ENCODE measurements around the gene CTTNBP2NL. TPM values are rescaled to one million over a fixed set of nuclear protein-coding genes. Genes with fewer than 3 reads are reported as not detected.

CTTNBP2NL gene
- total RNA-seq, 1 experiment from 2014 or later, result 38.8 TPM

GRCh38 chr1:112440574-112440973 lies 44.6 kb downstream of the CTTNBP2NL start:
- Mint-ChIP-seq H3K4me1 (no peaks in the 10 kb centered on the region), H3K9me3 (no peaks in the 10 kb centered on the region), H3K27me3 (ENCODE audit: low read depth) (no peaks in the 10 kb centered on the region), H3K36me3 (ENCODE audit: insufficient read depth in 1 of 3, low read depth in 3 of 3) (peaks cover 8 to 23% (median 22%) of the 10 kb centered on the region in 3 experiments), H3K27ac (no peak overlapping the region), H3K4me3 (no peak overlapping the region)
- no peaks in the 10 kb centered on the region for H3K27me3 ChIP-seq (ENCODE audit: insufficient read depth, low read length)
- H3K4ac ChIP-seq (ENCODE audit: low read depth, low read length), result no peak overlapping the region
- H4K5ac ChIP-seq (ENCODE audit: insufficient read length, low read depth, low read length), result no peak overlapping the region
- H3T11ph ChIP-seq (ENCODE audit: low read length), result no peak overlapping the region
- no peak overlapping the region for H2AK5ac ChIP-seq (ENCODE audit: insufficient read length, low read length)
- no peak overlapping the region for H2BK12ac ChIP-seq (ENCODE audit: insufficient read length, low read depth, low read length)
- H3K23me2 ChIP-seq (ENCODE audit: insufficient read length, low read depth, low read length, poor library complexity, severe bottlenecking), result no peaks in the 10 kb centered on the region
- H3K18ac ChIP-seq (ENCODE audit: insufficient read length, low read depth, low read length), result no peak overlapping the region
- no peak overlapping the region for H3K27ac ChIP-seq (ENCODE audit: insufficient read length, low read depth, low read length)
- H3K4me2 ChIP-seq (ENCODE audit: insufficient read depth, insufficient read length, low read length), result no peak overlapping the region
- H2BK5ac ChIP-seq (ENCODE audit: insufficient read length, low read length), result no peak overlapping the region
- no CpG with 5 or more reads among the region's 5 CpGs for WGBS (ENCODE audit: extremely low coverage, insufficient read length, low lambda C conversion rate)
- H4K20me1 ChIP-seq (ENCODE audit: control insufficient read depth, insufficient read depth, insufficient read length), result no peaks in the 10 kb centered on the region
- H3K9me3 ChIP-seq (ENCODE audit: control insufficient read depth, low read depth, low read length), result no peaks in the 10 kb centered on the region
- H2BK120ac ChIP-seq (ENCODE audit: low read depth, low read length, poor library complexity, severe bottlenecking), result no peak overlapping the region
- no peak for TF ChIP-seq CTCF (conservative IDR thresholded peaks at IDR 0.05)
- H3K23ac ChIP-seq (ENCODE audit: insufficient read length, low read depth, low read length), result no peak overlapping the region
- H2AFZ ChIP-seq (ENCODE audit: low read length), result no peak overlapping the region
- no peak for DNase-seq
- no peak overlapping the region for H3K9ac ChIP-seq (ENCODE audit: extremely low read depth, insufficient read length, low read length)
- no peak overlapping the region for H3K56ac ChIP-seq (ENCODE audit: insufficient read length, low read depth, low read length)
- no peak overlapping the region for H3K14ac ChIP-seq (ENCODE audit: insufficient read depth, low read length)
- H4K91ac ChIP-seq (ENCODE audit: insufficient read length, low read depth, low read length), result no peak overlapping the region
- H2BK20ac ChIP-seq (ENCODE audit: low read depth, low read length, poor library complexity, severe bottlenecking), result no peak overlapping the region
- H3K4me1 ChIP-seq (ENCODE audit: insufficient read depth, low read length), result no peaks in the 10 kb centered on the region
- H3K79me1 ChIP-seq (ENCODE audit: insufficient read depth, low read depth, low read length, poor library complexity, severe bottlenecking), result peaks cover 3% of the 10 kb centered on the region
- no peak overlapping the region for H2BK15ac ChIP-seq (ENCODE audit: low read depth, low read length)
- H3K79me2 ChIP-seq (ENCODE audit: insufficient read depth, low read length), result no peaks in the 10 kb centered on the region
- no peak overlapping the region for H4K8ac ChIP-seq (replicated peaks; ENCODE audit: insufficient read length, low read depth, low read length)
